ENCODE data around the gene ARHGAP21.
"Not testable (repeated sequence)": the region's sequence is repeated elsewhere in the genome, so short reads cannot be mapped to it uniquely, and the experiment has no call there.

DNA sequence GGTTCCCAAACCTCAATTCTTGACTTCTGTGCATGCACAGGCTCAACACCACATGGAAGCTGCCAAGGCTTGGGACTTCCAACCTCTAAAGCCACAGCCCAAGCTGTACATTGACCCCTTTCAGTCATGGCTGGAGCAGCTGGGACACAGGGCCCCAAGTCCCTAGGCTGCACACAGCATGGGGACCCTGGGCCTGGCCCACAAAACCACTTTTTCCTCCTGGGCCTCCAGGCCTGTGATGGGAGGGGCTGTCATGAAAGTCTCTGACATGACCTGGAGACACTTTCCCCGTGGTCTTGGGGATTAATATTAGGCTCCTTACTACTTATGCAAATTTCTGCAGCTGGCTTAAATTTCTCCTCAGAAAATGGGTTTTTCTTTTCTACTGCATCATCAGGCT lies 41.3 kb upstream of the ARHGAP21 start:
- TF ChIP-seq CTCF (IDR thresholded peaks at IDR 0.05 in 4 of 5, conservative IDR thresholded peaks at IDR 0.05 in 1 of 5); POLR2A (IDR thresholded peaks at IDR 0.05): not testable (repeated sequence)
